HG02678 (cell line): Measurements from ENCODE around the gene CTSZ.
"Not testable (repeated sequence)": the region's sequence is repeated elsewhere in the genome, so short reads cannot be mapped to it uniquely, and the experiment has no call there.

Source experiments
- ATAC-seq: cut with Tn5 transposase; IDR thresholded peaks from one replicate; pipeline ENCODE4 v1.9.1; 2021; ENCODE audit warnings: mild to moderate bottlenecking, moderate library complexity; ENCODE audit not compliant: unreplicated experiment

CTSZ gene

DNA sequence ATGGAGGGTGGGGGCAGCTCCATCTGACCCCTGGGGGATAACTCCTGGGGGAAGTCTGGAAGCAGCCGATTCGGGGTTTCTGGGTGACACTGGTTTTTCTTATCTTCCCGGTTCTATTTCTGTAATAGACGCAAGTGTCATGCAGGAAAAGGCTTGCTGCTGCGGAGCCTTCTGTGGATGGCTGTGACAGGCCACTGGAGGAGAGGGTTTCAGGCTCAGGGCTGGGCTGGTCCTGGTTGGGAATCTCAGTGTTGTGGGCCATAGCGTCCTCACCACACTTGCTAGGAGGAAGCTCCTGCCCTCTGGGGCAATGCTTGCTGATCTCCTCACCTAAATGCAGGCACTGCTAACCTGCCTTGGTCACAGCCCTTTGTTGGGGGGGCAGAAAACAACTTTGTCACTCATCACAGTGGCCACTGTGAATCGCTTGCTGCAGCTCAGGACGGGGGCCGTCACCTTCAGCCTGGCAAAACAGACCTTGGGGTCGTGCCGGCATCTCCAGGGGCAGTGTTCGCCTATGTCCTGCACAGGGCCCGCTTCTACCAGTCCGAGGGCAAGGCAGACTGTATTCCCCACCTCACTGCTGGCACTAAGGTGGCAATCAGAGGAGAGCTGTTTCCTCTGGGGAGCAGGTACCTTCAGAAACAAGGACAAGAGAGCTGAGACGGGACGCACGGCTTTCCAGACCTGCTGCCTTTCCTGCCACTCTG is 7.8 kb upstream of the CTSZ start:
- ATAC-seq = no peak

DNA sequence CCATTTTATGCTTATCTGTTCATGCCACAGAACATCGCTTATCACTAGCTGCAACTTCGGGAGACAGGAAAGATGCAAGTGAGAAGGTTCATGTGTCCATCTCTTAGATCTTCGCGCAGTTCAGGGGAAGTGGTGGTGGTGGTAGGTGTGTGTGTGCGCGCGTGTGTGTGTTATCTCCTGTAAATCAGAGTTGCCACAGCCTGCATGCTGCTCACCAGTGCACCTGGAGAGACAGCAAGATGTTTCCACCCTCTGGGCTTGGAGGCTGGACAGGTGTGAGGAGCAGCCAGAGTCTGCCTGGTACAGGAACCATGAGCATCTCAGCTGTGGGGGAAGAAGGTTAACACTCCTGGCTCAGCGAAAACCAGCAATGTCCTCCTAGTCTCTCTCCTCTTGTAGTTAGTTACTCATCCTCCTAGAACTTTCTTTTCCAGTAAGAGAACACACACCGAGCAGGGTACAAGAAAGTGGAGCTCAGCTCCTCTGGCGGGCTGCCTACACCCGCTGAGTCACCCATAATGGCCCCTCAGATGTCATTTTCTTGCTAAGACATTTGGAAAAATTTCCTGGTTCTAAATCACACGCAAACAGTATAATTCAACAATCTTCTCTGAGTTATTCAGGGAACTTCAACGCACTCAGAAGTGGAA is 7.0 kb upstream of the CTSZ start:
- ATAC-seq = no peak

DNA sequence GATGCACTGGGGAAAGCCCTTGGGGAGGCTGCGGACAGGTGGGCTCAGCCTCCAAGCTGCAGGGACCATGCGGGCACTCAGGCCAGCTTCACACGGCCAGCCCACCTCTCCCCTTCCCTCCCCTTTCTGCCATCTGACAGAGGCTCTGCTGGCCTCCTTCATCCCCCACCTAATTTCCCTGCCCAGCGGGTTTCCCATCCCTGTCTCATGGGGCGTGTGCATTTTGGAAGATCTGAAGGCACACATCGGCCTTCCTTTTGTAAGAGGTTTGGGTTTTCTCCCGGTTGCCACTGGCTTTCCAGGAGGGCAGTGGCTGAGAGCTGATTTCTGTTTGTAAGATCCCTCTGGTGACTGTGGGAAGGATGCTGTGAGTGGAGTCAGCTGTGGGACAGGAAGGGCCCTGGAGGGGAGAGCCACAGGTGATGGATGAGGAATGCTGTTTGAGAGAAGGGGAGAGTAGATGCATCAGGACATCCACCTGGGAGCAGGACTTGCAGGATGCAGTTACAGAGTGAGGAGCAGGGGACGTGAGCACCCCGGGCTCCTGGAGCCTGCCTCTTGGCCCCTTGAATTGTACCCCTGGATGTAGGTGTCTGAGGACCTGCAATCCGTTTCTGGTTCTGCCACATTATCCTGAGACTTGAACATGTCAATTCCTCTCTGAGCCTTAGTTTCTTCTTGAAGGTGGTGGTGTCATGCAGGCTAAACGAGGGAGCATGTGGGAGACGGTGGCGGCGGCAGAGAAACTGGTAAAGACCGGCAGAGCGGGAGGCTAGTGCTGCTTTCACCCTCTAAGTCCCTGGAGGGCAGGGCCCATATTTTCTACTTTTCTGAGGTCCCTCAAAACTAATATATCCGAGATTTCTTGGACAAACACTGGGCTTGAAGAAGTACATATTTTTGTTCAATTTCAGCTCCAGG is 6.2 kb upstream of the CTSZ start:
- ATAC-seq = no peak

DNA sequence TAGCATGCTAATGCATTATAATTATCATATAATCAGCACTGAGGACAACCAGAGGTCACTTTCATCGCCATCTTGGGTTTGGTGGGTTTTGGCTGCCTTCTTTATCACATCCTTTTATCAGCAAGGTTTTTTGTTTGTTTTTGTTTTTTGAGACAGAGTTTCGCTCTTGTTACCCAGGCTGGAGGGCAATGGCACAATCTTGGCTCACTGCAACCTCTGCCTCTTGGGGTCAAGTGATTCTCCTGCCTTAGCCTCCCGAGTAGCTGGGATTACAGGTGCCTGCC is 4.8 kb upstream of the CTSZ start:
- ATAC-seq = not testable (repeated sequence)

DNA sequence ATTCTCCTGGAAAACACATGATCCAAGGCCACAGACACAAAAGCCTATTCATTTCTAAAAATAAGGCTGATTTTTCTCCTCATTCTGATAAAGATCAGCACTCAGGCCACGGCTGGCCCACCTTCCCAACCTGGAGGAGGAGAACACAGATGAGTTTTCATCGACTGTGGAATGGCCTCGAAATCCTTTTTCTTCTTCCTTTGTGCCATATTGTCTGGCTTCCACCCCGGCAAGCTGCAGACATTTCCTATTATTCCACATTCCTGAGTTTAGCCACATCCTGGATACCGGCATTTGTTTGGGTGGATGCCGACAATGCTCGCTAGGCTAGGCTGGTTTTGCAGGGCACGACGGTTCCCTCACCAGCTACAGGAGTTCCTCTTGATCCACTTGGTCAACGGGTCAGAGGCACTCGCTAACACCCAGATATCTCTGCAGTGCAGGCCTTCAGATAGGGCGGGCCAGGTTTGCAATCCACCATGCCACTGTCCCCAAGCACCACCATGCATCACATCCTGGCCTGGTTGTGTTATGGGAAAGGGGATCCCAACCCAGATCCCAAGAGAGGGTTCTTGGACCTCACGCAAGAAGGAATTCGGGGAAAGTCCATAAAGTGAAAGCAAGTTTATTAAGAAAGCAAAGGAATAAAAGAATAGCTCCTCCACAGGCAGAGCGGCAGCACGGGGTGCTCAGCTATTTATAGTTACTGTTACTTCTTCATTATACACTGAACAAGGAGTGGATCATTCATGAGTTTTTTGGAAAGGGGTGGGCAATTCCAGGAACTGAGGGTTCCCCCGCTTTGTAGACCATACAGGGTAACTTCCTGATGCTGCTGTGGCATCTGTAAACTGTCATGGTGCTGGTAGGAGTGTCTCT is 4.2 kb upstream of the CTSZ start:
- ATAC-seq = no peak

DNA sequence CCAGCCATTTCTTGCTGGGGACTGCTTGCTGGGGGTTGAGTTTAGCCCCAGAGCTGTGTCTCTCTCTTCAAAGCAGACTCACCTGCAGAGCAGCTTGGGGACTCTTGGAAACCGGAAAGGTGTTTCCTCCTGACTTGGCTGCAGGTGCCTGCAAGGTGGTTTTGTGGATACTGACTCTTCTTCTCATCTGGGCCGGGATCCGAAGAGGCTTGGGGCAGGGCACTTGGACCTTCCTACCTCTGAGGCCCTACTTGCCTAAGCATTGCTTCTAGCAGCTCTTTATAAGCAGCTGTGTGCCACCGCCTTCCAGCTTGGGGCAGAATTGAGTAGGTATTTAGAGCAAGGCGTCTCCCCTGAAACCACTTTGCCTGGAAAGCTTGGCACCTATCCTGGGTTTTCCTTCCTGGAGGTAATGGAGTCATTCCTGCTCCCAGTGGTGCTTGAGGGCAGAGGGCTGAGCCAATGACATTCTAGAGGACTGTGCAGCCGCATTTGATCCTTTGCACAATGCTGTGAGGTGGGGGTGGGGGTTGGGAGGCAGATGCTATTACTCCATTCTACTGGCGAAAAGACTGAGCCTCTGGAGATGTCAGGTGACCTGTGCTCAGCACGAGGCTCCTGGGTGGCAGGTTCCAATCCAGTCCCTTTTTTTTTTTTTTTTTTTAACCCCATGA is 3.4 kb upstream of the CTSZ start:
- no peak for ATAC-seq

DNA sequence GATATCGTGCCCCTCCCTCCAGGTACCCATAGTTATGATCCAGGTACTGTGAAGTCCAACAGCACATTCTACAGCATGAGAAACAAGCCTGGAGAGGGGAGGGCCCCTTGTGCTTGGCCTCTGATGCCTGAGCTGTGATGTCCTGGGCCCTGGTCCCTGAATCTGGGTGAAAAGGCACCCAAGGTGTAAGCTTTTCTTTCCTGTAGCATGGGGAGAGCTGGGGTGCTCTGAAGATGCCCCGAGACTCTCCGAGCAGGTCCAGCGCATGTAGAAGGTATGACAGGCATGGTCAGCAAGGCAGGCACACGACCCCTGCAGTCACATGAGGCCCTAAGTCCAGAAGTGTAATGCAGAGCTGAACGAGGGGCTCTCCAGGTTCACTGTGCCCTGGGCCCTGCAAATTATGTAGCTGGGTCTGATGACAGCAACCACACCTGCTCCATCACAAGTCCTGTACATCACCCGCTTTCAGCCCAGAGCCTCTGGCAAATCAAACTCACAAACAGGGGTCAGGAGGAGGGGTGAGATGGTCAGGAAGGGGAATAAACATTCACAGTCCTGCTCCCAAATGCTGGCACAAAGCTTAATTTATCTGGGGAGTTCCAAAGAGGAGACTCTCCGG is 1.8 kb upstream of the CTSZ start:
- no peak for ATAC-seq

DNA sequence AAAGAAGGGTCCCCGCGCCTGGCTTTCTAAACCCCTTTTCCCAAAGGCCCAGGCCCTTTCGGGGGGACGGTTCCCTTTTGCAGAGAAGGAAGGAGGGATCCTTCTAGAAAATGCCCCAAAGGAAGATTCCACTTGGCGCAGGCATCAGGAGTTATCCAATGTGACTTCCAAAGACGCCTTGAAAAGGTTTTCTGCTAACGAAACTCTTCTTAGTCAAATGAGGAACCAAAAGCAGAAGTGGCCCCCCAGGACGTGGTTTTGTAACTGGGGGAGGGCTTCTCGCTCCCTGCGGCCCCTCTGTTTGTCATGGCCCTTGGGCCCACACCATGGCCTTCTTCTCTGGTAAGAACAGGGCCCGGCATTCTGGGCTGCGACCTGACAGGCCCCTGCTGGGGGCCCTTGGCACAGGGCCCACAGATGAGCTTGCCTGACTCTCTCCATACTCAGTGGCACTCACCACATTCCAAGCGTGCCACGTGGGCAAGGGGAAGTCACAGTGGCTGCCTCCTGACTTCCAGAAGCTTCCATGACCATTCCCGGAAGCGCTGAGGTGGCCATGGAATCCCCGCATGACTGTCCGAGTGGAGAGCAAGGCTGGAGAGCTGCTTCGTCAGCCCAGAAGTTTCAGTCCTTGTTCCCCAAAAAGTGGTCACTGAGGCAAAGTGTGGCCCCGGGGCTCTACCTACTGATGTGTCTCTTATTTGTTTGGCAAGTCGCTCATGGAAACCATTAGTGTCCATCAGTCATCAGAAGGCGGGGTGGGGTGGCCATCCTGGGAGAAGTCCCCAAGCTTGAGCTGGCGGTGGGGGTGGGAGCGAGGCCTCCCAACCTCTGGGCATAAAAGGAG is 834 bp upstream of the CTSZ start:
- peak; percentile 28 for ATAC-seq

DNA sequence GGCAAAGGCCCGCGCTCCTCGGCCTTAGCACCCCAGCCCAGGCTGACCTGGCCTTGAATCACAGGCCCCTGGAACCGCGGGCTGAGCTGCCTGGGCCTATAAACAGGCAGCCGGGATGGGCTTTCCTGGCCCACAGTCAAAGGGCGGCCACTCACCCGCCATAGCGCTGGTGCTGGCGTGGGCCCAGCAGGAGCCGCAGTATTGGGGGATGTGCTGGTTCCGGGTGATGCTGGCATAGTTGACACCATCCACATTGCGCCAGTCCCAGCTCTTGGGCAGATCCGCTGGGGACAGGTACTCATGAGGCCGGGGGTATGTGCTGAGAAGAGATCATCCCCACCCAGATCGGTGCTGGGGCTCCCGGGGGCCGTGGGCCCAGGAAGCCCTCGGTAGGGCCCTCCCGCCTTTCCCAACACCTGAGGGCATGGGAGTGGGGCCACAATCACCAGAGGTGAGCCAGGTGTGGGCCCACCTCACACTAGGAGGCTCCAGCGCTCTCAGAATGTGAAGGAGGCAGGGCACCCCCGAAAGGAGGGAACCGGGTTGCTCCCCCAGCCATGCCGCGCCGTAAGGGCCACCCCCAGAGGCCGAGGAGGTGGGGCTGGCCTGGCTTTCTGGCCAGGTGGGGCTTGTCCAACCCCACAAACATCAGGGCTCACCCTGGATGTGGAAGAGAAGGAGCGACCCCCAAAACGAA is 739 bp downstream of the CTSZ start:
- ATAC-seq = no peak

DNA sequence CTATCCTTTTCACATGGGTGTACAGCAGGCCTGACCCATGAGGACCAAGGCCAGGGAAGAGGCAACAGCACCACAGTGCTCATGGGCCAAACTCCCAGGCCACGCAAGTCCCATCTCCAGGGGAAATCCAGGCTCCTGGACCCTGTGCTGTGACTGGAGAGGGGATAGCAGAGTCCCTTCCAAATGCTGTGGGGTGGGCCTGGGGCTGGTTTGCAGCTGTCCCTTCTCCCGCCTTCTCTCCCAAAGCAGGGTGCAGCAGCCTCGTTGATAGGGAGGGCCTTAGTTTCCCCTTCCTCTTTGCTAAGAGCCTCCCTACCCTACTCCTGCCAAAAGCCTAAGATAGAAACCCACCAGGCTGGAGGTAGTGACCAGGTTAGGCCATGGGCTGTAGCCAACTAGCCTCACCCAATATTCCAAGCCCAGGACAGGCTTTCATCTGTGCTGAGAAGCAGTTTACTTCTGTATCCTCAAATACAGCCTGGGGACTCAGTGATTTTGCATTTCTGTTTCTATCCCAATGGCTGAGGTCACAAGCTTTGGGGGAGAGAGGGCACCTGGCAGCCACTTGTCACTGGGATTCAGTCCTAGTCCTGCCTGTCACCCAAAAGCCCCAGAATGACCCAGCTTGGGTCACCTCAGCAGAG is 1.4 kb downstream of the CTSZ start:
- no peak for ATAC-seq

DNA sequence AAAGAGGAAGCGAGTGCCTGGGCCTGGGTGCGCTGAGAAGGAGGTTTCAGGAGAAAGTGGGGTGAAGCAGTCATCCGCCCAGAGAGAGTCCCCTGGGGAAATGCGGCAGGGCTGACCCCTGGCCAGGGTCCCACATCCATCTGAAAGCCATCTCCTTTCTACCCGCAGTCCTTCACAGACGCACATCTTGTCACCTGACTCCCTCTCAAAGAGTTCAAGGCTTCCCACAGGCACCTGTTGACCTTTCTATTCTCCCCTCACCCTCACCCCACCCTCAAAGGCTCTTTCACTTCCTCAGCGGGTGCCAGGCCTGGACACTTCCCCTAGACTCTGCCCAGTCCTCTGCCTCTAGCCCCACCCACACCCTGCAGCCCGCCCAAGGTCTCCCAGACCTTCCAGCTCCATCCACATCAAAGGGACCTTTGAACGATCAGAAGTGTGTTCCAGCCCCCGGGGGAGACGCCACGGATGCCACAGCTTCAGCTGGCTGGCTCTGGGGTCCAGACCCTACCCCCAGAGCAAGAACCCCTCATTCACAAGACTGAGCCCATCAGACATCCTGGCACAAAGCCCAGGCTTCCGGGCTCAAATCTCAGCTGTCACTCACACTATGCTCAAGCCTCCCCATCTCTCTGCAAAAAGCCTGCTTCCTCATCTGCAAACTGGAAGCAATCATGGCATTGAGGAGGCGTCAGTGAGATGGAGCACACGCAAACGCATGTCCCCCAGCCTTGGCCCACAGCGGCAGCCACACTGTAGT is 2.1 kb downstream of the CTSZ start:
- peak; percentile 67 for ATAC-seq

DNA sequence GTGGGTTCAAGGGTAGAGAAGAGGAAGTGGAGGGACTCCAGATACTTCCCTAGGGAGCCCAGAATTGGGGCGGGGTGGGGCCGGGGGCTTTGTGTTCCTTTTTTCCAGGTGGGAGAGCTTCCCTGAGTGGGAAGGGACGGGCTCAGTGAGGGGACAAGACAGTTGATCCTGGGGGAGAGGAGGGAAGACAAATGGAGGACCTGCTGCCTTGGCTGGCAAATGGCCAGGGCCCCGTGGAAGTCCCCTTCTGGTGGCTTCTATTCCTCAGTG is 2.6 kb downstream of the CTSZ start:
- no peak for ATAC-seq

DNA sequence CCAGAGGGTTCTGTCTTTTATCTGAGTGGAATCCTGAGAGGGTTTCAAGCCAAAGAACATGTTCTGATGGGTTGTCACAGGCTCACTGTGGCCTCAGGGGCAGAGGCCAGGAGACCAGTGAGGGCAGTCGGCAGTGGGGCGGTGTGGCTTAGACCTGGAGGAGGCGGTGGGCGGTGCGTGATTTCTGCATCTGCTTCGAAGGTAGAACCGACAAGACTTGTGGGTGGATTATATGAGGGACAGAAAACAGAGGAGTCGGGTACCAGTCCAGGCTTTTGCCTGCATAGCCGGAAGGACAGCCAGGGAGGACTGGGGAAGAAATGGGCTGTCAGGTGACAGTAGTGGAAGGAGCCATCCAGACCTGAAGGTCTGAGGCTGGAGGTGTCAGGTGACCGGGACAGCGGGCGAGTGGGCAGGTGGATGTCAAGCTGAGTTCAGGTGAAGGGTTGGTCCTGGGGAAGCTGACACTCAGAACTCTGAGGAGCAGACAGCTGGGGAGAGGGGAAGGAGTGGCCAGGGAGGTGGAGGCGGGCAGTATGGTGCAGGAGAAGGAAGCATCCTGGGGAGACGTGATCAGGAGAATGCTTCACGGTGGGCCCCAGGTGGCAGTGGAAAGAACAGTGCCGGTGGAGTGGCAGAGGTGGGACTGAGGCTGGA is 3.1 kb downstream of the CTSZ start:
- no peak for ATAC-seq

DNA sequence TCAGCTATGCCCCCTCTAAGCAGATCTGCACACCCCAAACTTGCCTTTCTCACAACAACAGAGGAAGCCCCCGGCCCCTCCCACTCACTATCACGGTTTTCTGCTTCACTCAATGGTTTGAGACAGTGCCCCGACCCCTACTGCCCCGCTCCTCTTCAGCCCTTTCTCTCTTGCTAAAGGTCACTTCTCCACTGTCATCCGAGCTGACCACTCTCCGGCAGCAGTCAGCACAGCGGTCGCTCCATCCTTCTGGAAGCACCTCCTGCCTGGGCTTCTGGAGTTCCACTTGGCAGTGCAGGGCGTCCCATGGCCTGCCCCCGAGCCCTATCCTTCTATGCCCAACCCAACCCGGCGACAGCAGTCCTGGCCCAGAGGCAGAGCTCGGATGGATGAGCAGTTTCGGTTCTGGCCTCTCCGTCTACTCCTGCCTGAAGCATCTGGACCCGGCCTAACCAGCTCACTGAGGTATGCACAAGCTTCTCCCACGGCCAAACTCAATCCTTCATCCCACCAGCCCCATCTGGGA is 4.1 kb downstream of the CTSZ start:
- no peak for ATAC-seq

DNA sequence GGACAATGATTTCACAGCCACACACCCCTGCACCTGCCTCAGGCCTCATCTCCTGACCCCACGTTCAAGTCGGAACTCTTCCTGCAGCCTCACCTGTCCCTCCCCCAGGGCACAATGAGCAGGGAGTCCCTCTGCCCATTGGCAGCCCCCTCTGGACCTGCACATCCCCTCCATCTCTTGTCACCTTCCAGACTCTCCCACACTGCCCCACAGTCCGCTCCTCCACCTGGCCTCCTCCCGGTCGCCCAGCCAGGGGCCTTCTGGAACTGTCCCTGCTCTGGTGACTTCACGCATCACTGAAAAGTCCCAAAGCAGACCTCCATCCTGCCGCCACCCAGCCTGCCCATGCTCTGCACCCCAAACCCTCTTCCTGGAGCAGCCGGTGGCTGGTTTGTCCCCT is 4.7 kb downstream of the CTSZ start:
- no peak for ATAC-seq

DNA sequence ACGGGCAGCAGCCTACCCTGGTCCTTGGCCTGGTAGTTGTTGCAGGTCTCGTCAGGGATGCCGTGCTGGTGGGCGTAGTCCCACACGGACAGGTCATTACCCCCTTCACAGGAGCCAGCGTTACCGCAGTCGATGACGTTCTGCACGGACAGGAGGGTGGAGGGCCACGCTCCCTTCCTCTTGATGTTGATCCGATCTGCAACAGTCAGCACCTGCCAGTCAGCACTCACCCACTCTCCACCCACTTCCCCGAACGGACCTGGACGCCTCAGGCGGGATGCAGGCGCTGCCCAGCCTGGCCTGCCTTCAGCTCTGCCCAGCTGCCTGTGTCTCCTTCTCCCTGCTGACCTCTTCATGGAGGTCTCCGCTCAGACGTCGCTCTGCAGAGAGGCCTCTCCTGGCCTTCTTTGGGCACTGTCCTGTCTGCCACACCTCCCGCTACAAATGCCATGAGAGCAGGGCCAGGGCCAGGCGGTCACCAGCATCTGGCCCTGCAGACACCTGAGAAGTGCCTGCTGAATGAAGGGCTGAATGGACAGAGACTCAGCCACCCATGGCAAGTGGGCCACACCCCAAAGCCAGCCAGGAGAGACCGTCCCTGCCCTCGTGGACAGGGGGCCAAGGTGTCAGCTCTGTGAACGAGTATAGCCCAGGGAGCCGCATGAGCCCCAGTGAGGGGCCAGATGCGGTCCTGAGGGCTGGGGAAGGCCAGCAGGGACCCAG is 5.4 kb downstream of the CTSZ start:
- no peak for ATAC-seq
